HepG2 (cell line): ENCODE data around the gene TIMP3. TPM values are rescaled to one million over a fixed set of nuclear protein-coding genes. Genes with fewer than 3 reads are reported as not detected.

Experiments used
- ATAC-seq: fragments of 200-7000 bp; cut with Tn5 transposase; 3 replicates; pipeline ENCODE4 v1.9.1; 2020; ENCODE audit warnings: mild to moderate bottlenecking, moderate library complexity
- BruUV-seq: library from RNA; stranded (reverse); fragments of 400-500 nt; replicated peaks from 2 replicates; lab custom pipeline; 2021; lab: Mats Ljungman, UMichigan
- CTCF ChIA-PET: fragments of 300-600 bp; formaldehyde crosslinking; extraction: SDS; loops from one replicate; lab custom pipeline; 2021; ENCODE audit warnings: low total read pairs, inconsistent platforms, low intra/inter-chr PET ratio; lab: Yijun Ruan, JAX
- POLR2A ChIA-PET: fragments of 350-600 bp; sonication (Branson Sonifier 250); formaldehyde crosslinking; loops from one replicate; lab custom pipeline; 2020; ENCODE audit warnings: antibody characterized with exemption, inconsistent platforms; lab: Yijun Ruan, JAX
- DNase-seq: peaks from one replicate; pipeline ENCODE4 v3.0.0-alpha.2; 2015; ENCODE audit warnings: low spot score
- FAIRE-seq: peaks from 3 replicates; lab custom pipeline; 2011; peaks lifted over from hg19 to GRCh38; lab: Jason Lieb, UNC
- H2AFZ ChIP-seq: one replicate; pipeline ENCODE4 v1.6.1; 2011; ENCODE audit warnings: low read length, inconsistent platforms
- H3K27ac ChIP-seq: fragments of 300-600 bp; 3 replicates; pipeline ENCODE4 v1.8.0; 2011; ENCODE audit warnings: mixed run types, mild to moderate bottlenecking, mixed read lengths, low read length, inconsistent platforms; ENCODE audit not compliant: insufficient read depth; ENCODE audit errors: extremely low read length
- H3K27me3 ChIP-seq, 2 experiments: fragments of 200-600 bp in 1 of 2; 2 replicates in 1 of 2; 3 replicates in 1 of 2; pipeline versions ENCODE4 v1.6.0 to v1.8.0; 2011; ENCODE audit warnings: low read length in 2 of 2, mild to moderate bottlenecking in 2 of 2, moderate library complexity in 2 of 2, inconsistent platforms in 1 of 2; ENCODE audit not compliant: insufficient read depth in 2 of 2, control insufficient read depth in 1 of 2
- H3K36me3 ChIP-seq, 2 experiments: fragments of 200-600 bp in 1 of 2; replicated peaks in 1 of 2; 2 replicates in 1 of 2; 3 replicates in 1 of 2; pipeline versions ENCODE4 v1.5.1 to v1.8.0; 2011; ENCODE audit warnings: low read length in 2 of 2, inconsistent platforms in 1 of 2; ENCODE audit not compliant: insufficient read depth in 2 of 2, control insufficient read depth in 1 of 2
- H3K4me1 ChIP-seq: 2 replicates; pipeline ENCODE4 v1.5.1; 2012; ENCODE audit warnings: low read length, inconsistent platforms; ENCODE audit not compliant: insufficient read depth
- H3K4me2 ChIP-seq: 2 replicates; pipeline ENCODE4 v1.6.0; 2011; ENCODE audit warnings: low read depth, low read length, inconsistent platforms
- H3K4me3 ChIP-seq, 3 experiments: fragments of 200-600 bp in 1 of 3; sonication (generic), shearing (Covaris generic) in 1 of 3; replicated peaks in 1 of 3; 2 replicates each; pipeline ENCODE4 v1.5.1; 2011 to 2016; ENCODE audit warnings: low read length in 3 of 3, inconsistent platforms in 2 of 3, low read depth in 2 of 3, mild to moderate bottlenecking in 2 of 3, control low read depth in 1 of 3, mixed read lengths in 1 of 3; ENCODE audit not compliant: insufficient read depth in 1 of 3
- H3K79me2 ChIP-seq: one replicate; pipeline ENCODE4 v1.6.1; 2011; ENCODE audit warnings: low read length, inconsistent platforms; ENCODE audit not compliant: insufficient read depth
- H3K9ac ChIP-seq: 2 replicates; pipeline ENCODE4 v1.6.0; 2011; ENCODE audit warnings: mild to moderate bottlenecking, low read depth, low read length, inconsistent platforms; ENCODE audit not compliant: insufficient read depth
- H3K9me3 ChIP-seq: 2 replicates; pipeline ENCODE4 v1.5.1; 2012; ENCODE audit warnings: mild to moderate bottlenecking, low read length
- H4K20me1 ChIP-seq: 2 replicates; pipeline ENCODE4 v1.6.0; 2011; ENCODE audit warnings: inconsistent platforms, mild to moderate bottlenecking, low read length, moderate library complexity; ENCODE audit not compliant: insufficient read depth
- POLR2G ChIP-seq: fragments of 200-400 bp; formaldehyde crosslinking; IDR thresholded peaks from 2 replicates; pipeline ENCODE4 v1.6.1; 2018; ENCODE audit warnings: mild to moderate bottlenecking, low read depth, low read length, moderate library complexity
- SALL1 ChIP-seq: sonication (generic); formaldehyde crosslinking; IDR thresholded peaks from 2 replicates; pipeline ENCODE4 v1.8.0; 2022; ENCODE audit warnings: mild to moderate bottlenecking, missing genetic modification reagents
- ZC3H4 ChIP-seq: sonication (generic); formaldehyde crosslinking; IDR thresholded peaks from 2 replicates; pipeline ENCODE4 v1.4.0; 2020; ENCODE audit warnings: missing genetic modification reagents, borderline replicate concordance
- ZNF605 ChIP-seq: sonication (generic); formaldehyde crosslinking; IDR thresholded peaks from 2 replicates; pipeline ENCODE4 v1.8.0; 2022; ENCODE audit warnings: mild to moderate bottlenecking, missing genetic modification reagents
- WGBS: methylation state at CpG from one replicate; pipeline ENCODE4 v1.1.6; 2017; ENCODE audit warnings: low lambda C conversion rate; 5-methylcytosine and 5-hydroxymethylcytosine counted together
- in situ Hi-C: cut with HindIII; loops from 2 replicates; pipeline ENCODE4 v1.10.0; 2017; ENCODE audit warnings: low pct_unique_long_range_greater_than_20kb; ENCODE audit not compliant: extremely low pct_ligation_motif_present
- intact Hi-C: fragments of 100-400 bp; cut with micrococcal nuclease; formaldehyde crosslinking; loops from one replicate; pipeline ENCODE4 v1.10.0; 2022; ENCODE audit not compliant: unreplicated experiment
- polyA plus RNA-seq, 8 experiments: library from polyadenylated mRNA; depleted of rRNA in 3 of 8; stranded (reverse) in 7 of 8; unstranded in 1 of 8; fragments of >200 nt; fragmentation: Illumina TruSeq in 4 of 8; extraction: Trizol in 4 of 8; gene quantifications; 2 replicates each; pipeline versions ENCODE4 v1.2.1 to v1.2.3, GENCODE V29; 2011 to 2016; ENCODE audit warnings: low read depth in 4 of 8, missing spikeins in 1 of 8, mixed read lengths in 1 of 8; ENCODE audit not compliant: insufficient read depth in 1 of 8
- total RNA-seq, 5 experiments: library from RNA; depleted of rRNA; stranded (reverse); fragments of >200 nt; fragmentation: Illumina TruSeq; extraction: Trizol; gene quantifications; 2 replicates each; pipeline ENCODE4 v1.2.3, GENCODE V29; 2016; ENCODE audit warnings: low read depth in 1 of 5
- TF ChIP-seq, protein P1 (sequence below): sonication (generic); formaldehyde crosslinking; IDR thresholded peaks from 2 replicates; pipeline ENCODE4 v1.4.0; 2020; ENCODE audit warnings: mild to moderate bottlenecking, missing genetic modification reagents, borderline replicate concordance

Gene TIMP3
- total and polyA plus RNA-seq, 2 of the 13 experiments (the other 11 are each of a cell fraction or from before 2014, with no cell fraction given), result 57.3 to 86.6 TPM

DNA sequence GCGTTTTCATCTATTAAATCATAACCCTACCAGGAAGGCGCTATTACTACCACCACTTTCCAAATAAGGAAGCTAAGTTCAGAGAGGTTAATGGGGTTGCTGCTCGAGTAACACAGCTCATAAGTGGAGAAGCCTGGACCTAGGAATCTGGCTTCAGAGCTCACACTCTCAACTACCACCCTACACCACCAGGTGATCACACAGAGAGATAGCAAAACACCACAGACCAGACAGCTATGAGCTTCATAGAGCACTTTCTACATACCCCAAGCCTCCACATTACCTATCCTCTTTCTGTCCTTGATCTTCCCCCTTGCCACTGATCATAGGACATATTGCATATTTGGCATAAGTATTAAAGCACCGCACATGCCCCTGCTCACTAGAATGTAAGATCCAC is 65.4 kb downstream of the TIMP3 start:
- WGBS, result 90% methylated on average over 4 of the region's 4 CpGs
- FAIRE-seq (no peak), ATAC-seq (peak; percentile 58), DNase-seq (no peak)
- Histone ChIP-seq H3K4me2 (no peak overlapping the region), H3K36me3 (peaks cover 3 to 12% of the 10 kb centered on the region in 2 experiments; a peak in 2 of 5 replicates), H3K27me3 (no peaks in the 10 kb centered on the region), H3K27ac (no peak overlapping the region), H2AFZ (no peak overlapping the region), H3K9me3 (no peaks in the 10 kb centered on the region), H3K9ac (no peak overlapping the region), H3K4me3 (no peak overlapping the region), H3K79me2 (no peaks in the 10 kb centered on the region), H3K4me1 (no peaks in the 10 kb centered on the region), H4K20me1 (no peaks in the 10 kb centered on the region)
- no TSS peak for BruUV-seq
- ChIA-PET POLR2A (no interaction called here), CTCF (no interaction called here)
- intact Hi-C loops (no loop called here), in situ Hi-C loops (no loop called here)
- TF ChIP-seq POLR2G, result no peak
- TF ChIP-seq ZNF605 (CRISPR knock-in tag), result no peak
- no peak for TF ChIP-seq SALL1 (CRISPR knock-in tag)
- TF ChIP-seq, protein P1, sequence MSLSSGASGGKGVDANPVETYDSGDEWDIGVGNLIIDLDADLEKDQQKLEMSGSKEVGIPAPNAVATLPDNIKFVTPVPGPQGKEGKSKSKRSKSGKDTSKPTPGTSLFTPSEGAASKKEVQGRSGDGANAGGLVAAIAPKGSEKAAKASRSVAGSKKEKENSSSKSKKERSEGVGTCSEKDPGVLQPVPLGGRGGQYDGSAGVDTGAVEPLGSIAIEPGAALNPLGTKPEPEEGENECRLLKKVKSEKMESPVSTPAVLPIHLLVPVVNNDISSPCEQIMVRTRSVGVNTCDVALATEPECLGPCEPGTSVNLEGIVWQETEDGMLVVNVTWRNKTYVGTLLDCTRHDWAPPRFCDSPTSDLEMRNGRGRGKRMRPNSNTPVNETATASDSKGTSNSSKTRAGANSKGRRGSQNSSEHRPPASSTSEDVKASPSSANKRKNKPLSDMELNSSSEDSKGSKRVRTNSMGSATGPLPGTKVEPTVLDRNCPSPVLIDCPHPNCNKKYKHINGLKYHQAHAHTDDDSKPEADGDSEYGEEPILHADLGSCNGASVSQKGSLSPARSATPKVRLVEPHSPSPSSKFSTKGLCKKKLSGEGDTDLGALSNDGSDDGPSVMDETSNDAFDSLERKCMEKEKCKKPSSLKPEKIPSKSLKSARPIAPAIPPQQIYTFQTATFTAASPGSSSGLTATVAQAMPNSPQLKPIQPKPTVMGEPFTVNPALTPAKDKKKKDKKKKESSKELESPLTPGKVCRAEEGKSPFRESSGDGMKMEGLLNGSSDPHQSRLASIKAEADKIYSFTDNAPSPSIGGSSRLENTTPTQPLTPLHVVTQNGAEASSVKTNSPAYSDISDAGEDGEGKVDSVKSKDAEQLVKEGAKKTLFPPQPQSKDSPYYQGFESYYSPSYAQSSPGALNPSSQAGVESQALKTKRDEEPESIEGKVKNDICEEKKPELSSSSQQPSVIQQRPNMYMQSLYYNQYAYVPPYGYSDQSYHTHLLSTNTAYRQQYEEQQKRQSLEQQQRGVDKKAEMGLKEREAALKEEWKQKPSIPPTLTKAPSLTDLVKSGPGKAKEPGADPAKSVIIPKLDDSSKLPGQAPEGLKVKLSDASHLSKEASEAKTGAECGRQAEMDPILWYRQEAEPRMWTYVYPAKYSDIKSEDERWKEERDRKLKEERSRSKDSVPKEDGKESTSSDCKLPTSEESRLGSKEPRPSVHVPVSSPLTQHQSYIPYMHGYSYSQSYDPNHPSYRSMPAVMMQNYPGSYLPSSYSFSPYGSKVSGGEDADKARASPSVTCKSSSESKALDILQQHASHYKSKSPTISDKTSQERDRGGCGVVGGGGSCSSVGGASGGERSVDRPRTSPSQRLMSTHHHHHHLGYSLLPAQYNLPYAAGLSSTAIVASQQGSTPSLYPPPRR (CRISPR knock-in tag), result no peak
- no peak for TF ChIP-seq ZC3H4
